GF-D8 (cell line): ENCODE data around the gene TBPL1.
"Not testable (repeated sequence)": the region's sequence is repeated elsewhere in the genome, so short reads cannot be mapped to it uniquely, and the experiment has no call there.

Source experiments
- DNase-seq: peaks from one replicate; lab custom pipeline; 2025; lab: John Stamatoyannopoulos, UW

The TBPL1 gene

GRCh38 chr6:133952815-133953633 is at the start of gene TBPL1:
TSS of gene TBPL1 (plus strand) at chr6:133953224. CDS start at chr6:133980126, 26,902 bp downstream.
- peak; percentile 85 for DNase-seq

- DNase-seq = no peak
Observed at GRCh38 chr6:133903855-133904254, 49.2 kb upstream of the TBPL1 start.

- DNase-seq = no peak
Observed at GRCh38 chr6:133906050-133906449, 47.0 kb upstream of the TBPL1 start.

- DNase-seq = no peak
Observed at GRCh38 chr6:133916650-133917151, 36.3 kb upstream of the TBPL1 start.

GRCh38 chr6:133917781-133918180 is 35.2 kb upstream of the TBPL1 start:
- no peak for DNase-seq

- DNase-seq = no peak
Observed at GRCh38 chr6:133918208-133918930, 34.7 kb upstream of the TBPL1 start.

- no peak for DNase-seq
Observed at GRCh38 chr6:133919362-133919761, 33.7 kb upstream of the TBPL1 start.

- DNase-seq = peak; percentile 15
Observed at GRCh38 chr6:133921249-133921859, 31.7 kb upstream of the TBPL1 start.

- peak; percentile 19 for DNase-seq
Observed at GRCh38 chr6:133923938-133924593, 29.0 kb upstream of the TBPL1 start.

- DNase-seq = not testable (repeated sequence)
Observed at GRCh38 chr6:133931221-133931620, 21.8 kb upstream of the TBPL1 start.

GRCh38 chr6:133936352-133936751 is 16.7 kb upstream of the TBPL1 start:
- DNase-seq = not testable (repeated sequence)

- DNase-seq = no peak
Observed at GRCh38 chr6:133937909-133938308, 15.1 kb upstream of the TBPL1 start.

- no peak for DNase-seq
Observed at GRCh38 chr6:133938533-133938932, 14.5 kb upstream of the TBPL1 start.

GRCh38 chr6:133939778-133940667 is 13.0 kb upstream of the TBPL1 start:
- DNase-seq = no peak

- no peak for DNase-seq
Observed at GRCh38 chr6:133945158-133945557, 7.9 kb upstream of the TBPL1 start.

GRCh38 chr6:133947302-133947900 is 5.6 kb upstream of the TBPL1 start:
- DNase-seq = no peak

- DNase-seq = no peak
Observed at GRCh38 chr6:133948472-133948871, 4.6 kb upstream of the TBPL1 start.

- no peak for DNase-seq
Observed at GRCh38 chr6:133951227-133951626, 1.8 kb upstream of the TBPL1 start.

- no peak for DNase-seq
Observed at GRCh38 chr6:133951881-133952814, 876 bp upstream of the TBPL1 start.
